Measurements from ENCODE around the gene GP1BB. TPM values are rescaled to one million over a fixed set of nuclear protein-coding genes. Genes with fewer than 3 reads are reported as not detected.

Gene GP1BB
- total and polyA plus RNA-seq, 2 of the 13 experiments (the other 11 are each of a cell fraction or from before 2014, with no cell fraction given): not detected

- Histone ChIP-seq H3K27ac (ENCODE audit: extremely low read length, insufficient read depth, low read length) (no peak overlapping the region), H3K36me3 (replicated peaks in 1 of 2; ENCODE audit: control insufficient read depth in 1 of 2, insufficient read depth in 2 of 2, low read length in 2 of 2) (no peaks in the 10 kb centered on the region), H3K9me3 (ENCODE audit: low read length) (no peaks in the 10 kb centered on the region), H3K4me3 (replicated peaks in 1 of 3; ENCODE audit: insufficient read depth in 1 of 3, low read depth in 2 of 3, low read length in 3 of 3) (no peak overlapping the region), H3K79me2 (ENCODE audit: insufficient read depth, low read length) (no peaks in the 10 kb centered on the region), H3K27me3 (ENCODE audit: control insufficient read depth in 1 of 2, insufficient read depth in 2 of 2, low read length in 2 of 2) (peaks cover 6 to 48% of the 10 kb centered on the region in 2 experiments), H3K4me1 (ENCODE audit: insufficient read depth, low read length) (no peaks in the 10 kb centered on the region), H3K4me2 (ENCODE audit: low read depth, low read length) (no peak overlapping the region), H4K20me1 (ENCODE audit: insufficient read depth, low read length) (no peaks in the 10 kb centered on the region), H2AFZ (ENCODE audit: low read length) (no peak overlapping the region), H3K9ac (ENCODE audit: insufficient read depth, low read depth, low read length) (no peak overlapping the region)
- TF ChIP-seq ZNF253 (CRISPR knock-in tag; IDR thresholded peaks at IDR 0.05; ENCODE audit: borderline replicate concordance): no peak
- no peak for TF ChIP-seq ZBTB2 (CRISPR knock-in tag; IDR thresholded peaks at IDR 0.05; ENCODE audit: low read depth)
- no peak for TF ChIP-seq ZNF503 (CRISPR knock-in tag; IDR thresholded peaks at IDR 0.05)
- no peak for TF ChIP-seq JUN (CRISPR knock-in tag; IDR thresholded peaks at IDR 0.05)
- TF ChIP-seq ZNF678 (CRISPR knock-in tag; IDR thresholded peaks at IDR 0.05): no peak
- ATAC-seq (no peak), DNase-seq (ENCODE audit: low spot score) (no peak), FAIRE-seq (no peak)
- ChIA-PET POLR2A (no interaction called here), CTCF (ENCODE audit: low intra/inter-chr PET ratio, low total read pairs) (no interaction called here)
- no TSS peak for BruUV-seq (replicated peaks)
- 12% methylated on average over 7 of the region's 12 CpGs for whole genome bisulfite sequencing (ENCODE audit: low lambda C conversion rate)
- in situ Hi-C loops (cut with HindIII; ENCODE audit: extremely low pct_ligation_motif_present, low pct_unique_long_range_greater_than_20kb) (no loop called here), intact Hi-C loops (cut with micrococcal nuclease; ENCODE audit: unreplicated experiment) (no loop called here)
Observed at GRCh38 chr22:19693981-19694670, 29.2 kb upstream of the GP1BB start.

All from HepG2 (cell line).